Activated naive CD8-positive, alpha-beta T cell treated with anti-CD3 and anti-CD28 coated beads for 36 hours (primary cell): Measurements from ENCODE around the gene FAF1. TPM values are rescaled to one million over a fixed set of nuclear protein-coding genes. Genes with fewer than 3 reads are reported as not detected.

Source experiments
- DNase-seq: peaks from one replicate; pipeline ENCODE4 v3.0.0; 2021
- H3K27ac Mint-ChIP-seq: one replicate; pipeline ENCODE4 v1.8.0; 2022; ENCODE audit warnings: mild to moderate bottlenecking, moderate library complexity, mixed read lengths
- H3K27me3 Mint-ChIP-seq: one replicate; pipeline ENCODE4 v1.8.0; 2022; ENCODE audit warnings: mild to moderate bottlenecking, mixed read lengths
- H3K36me3 Mint-ChIP-seq: one replicate; pipeline ENCODE4 v1.8.0; 2021; ENCODE audit warnings: mild to moderate bottlenecking, mixed read lengths
- H3K4me1 Mint-ChIP-seq: one replicate; pipeline ENCODE4 v1.8.0; 2021; ENCODE audit warnings: mixed read lengths
- H3K4me3 Mint-ChIP-seq: one replicate; pipeline ENCODE4 v1.8.0; 2022; ENCODE audit warnings: mild to moderate bottlenecking, moderate library complexity, mixed read lengths
- H3K9me3 Mint-ChIP-seq: one replicate; pipeline ENCODE4 v1.8.0; 2022; ENCODE audit warnings: mixed read lengths
- total RNA-seq, 2 experiments: library from RNA; stranded (reverse); gene quantifications; one replicate each; pipeline ENCODE4 v1.2.3, GENCODE V29; 2021

Gene FAF1
- total RNA-seq, 2 experiments from 2014 or later = 83.7 to 88.5 TPM

DNA sequence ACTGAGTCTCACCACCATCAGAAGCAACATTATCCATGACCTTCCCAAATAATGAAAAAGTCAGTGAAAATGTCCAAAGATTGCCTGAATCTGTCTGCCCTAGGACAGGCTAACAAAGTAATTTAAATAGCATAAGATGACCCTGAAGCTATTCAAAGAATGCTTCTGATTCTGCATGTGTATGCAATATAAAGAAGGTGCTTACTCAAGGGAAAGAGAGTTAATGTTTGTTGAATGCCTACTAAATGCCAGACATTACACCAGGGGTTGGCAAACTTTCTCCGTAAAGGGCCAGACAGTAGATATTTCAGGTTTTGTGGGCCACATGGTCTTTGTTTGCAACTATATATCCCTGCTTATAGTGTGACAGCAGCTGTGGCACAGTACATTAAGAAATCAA lies 314.9 kb downstream of the FAF1 start:
- no peaks in the 10 kb centered on the region for H3K4me1 Mint-ChIP-seq
- no peaks in the 10 kb centered on the region for H3K9me3 Mint-ChIP-seq
- H3K4me3 Mint-ChIP-seq = no peak overlapping the region
- peaks cover 12% of the 10 kb centered on the region for H3K36me3 Mint-ChIP-seq
- no peak overlapping the region for H3K27ac Mint-ChIP-seq
- no peaks in the 10 kb centered on the region for H3K27me3 Mint-ChIP-seq
- no peak for DNase-seq

GRCh38 chr1:50644447-50645105 lies 315.5 kb downstream of the FAF1 start:
- Mint-ChIP-seq H3K9me3 (no peaks in the 10 kb centered on the region), H3K27me3 (no peaks in the 10 kb centered on the region), H3K4me1 (no peaks in the 10 kb centered on the region), H3K36me3 (peaks cover 10% of the 10 kb centered on the region), H3K4me3 (no peak overlapping the region), H3K27ac (no peak overlapping the region)
- DNase-seq = no peak

DNA sequence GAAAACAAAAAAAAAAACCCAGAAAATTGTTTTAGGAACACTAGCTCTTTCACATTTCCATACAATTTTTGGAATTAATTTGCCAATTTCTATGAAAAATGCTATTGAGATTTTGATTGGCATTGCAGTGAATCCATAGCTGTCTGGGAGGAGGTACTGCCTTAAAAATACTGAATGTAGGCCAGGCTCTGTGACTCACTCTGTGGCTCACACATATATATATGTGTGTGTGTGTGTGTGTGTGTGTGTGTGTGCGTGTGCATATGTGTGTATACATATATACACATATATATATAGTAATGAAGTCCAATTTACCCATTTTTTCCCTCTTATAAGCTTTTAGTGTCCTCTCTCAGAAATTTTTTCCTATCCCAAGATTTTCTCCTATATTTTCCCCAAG lies 322.6 kb downstream of the FAF1 start:
- Mint-ChIP-seq H3K9me3 (no peaks in the 10 kb centered on the region), H3K36me3 (peaks cover 7% of the 10 kb centered on the region), H3K27me3 (no peaks in the 10 kb centered on the region), H3K4me1 (peaks cover 2% of the 10 kb centered on the region), H3K27ac (no peak overlapping the region), H3K4me3 (no peak overlapping the region)
- no peak for DNase-seq

DNA sequence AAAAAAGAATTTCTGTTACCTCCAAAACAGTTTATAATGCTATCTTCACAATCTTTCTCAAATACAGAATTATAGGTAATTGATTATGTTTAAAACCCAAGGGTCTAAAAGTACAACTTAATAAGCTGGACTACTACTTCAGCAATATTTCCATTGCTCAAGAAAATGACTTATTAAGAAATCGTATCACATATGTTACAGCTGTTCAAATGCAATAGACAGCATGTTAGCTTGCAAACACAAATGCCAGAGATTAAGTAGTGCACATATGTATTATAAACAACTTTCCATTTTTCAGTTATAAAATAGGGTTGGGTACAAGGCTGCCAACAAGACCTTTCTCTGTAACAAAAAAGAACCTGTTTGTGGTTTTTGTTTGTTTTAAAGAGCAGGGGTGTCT lies 325.8 kb downstream of the FAF1 start:
- peaks cover 2% of the 10 kb centered on the region for H3K4me1 Mint-ChIP-seq
- H3K36me3 Mint-ChIP-seq = peaks cover 5% of the 10 kb centered on the region
- no peak for DNase-seq

GRCh38 chr1:50633465-50633864 lies 326.6 kb downstream of the FAF1 start:
- no peaks in the 10 kb centered on the region for H3K27me3 Mint-ChIP-seq
- H3K27ac Mint-ChIP-seq = no peak overlapping the region
- H3K36me3 Mint-ChIP-seq = peaks cover 5% of the 10 kb centered on the region
- no peak overlapping the region for H3K4me3 Mint-ChIP-seq
- H3K9me3 Mint-ChIP-seq = no peaks in the 10 kb centered on the region
- no peak for DNase-seq
- H3K4me1 Mint-ChIP-seq = peaks cover 2% of the 10 kb centered on the region

More for the DNA sequence above, 325.8 kb downstream of the FAF1 start:
- H3K4me3 Mint-ChIP-seq = no peak overlapping the region
- H3K9me3 Mint-ChIP-seq = no peaks in the 10 kb centered on the region
- no peaks in the 10 kb centered on the region for H3K27me3 Mint-ChIP-seq
- no peak overlapping the region for H3K27ac Mint-ChIP-seq

- DNase-seq = no peak
- Mint-ChIP-seq H3K4me1 (peaks cover 2% of the 10 kb centered on the region), H3K4me3 (no peak overlapping the region), H3K27me3 (no peaks in the 10 kb centered on the region), H3K9me3 (no peaks in the 10 kb centered on the region), H3K27ac (no peak overlapping the region), H3K36me3 (peaks cover 3% of the 10 kb centered on the region)
Observed at GRCh38 chr1:50631161-50631560, 328.9 kb downstream of the FAF1 start.

GRCh38 chr1:50622259-50622658 lies 337.8 kb downstream of the FAF1 start:
- H3K9me3 Mint-ChIP-seq = peaks cover 8% of the 10 kb centered on the region
- H3K27me3 Mint-ChIP-seq = no peaks in the 10 kb centered on the region
- DNase-seq = no peak
- H3K27ac Mint-ChIP-seq = no peak overlapping the region
- no peak overlapping the region for H3K4me3 Mint-ChIP-seq
- peaks cover 17% of the 10 kb centered on the region for H3K36me3 Mint-ChIP-seq
- no peaks in the 10 kb centered on the region for H3K4me1 Mint-ChIP-seq

DNA sequence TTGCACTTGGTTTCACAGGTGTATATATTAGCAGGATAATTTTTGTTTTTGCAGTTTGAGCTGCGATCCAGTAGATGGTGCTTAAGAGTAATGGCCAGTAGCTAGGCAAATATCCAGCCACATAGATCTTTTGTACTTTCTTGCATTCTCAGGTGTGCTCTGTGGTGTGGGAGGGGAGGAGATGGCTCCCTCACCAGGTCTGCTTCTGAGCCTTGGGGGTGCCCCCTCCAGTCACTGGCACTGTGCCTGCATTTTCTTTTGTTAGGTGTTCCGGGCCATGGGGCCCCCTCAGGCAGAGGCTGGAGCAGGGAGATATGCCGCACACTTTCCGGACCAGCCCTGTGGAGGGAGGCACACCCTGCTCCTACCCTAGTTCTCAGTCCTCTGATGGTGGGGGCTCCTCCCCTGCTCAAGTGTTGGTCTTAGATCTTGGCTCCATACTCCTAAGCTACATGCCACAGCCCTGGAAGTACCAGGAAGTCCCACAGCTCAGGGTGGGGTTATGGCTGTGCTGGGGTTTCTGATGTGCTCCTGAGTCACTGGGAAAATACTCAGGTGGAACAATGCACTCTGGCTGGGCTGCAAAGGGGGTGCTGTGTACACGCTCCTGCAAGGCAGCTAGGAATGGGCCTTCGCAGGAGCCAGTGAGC lies 339.3 kb downstream of the FAF1 start:
- DNase-seq = no peak
- H3K27ac Mint-ChIP-seq = no peak overlapping the region
- peaks cover 8% of the 10 kb centered on the region for H3K9me3 Mint-ChIP-seq
- peaks cover 20% of the 10 kb centered on the region for H3K36me3 Mint-ChIP-seq
- no peak overlapping the region for H3K4me3 Mint-ChIP-seq
- H3K27me3 Mint-ChIP-seq = no peaks in the 10 kb centered on the region
- no peaks in the 10 kb centered on the region for H3K4me1 Mint-ChIP-seq

GRCh38 chr1:50615036-50615750 lies 344.9 kb downstream of the FAF1 start:
- no peak overlapping the region for H3K4me3 Mint-ChIP-seq
- no peaks in the 10 kb centered on the region for H3K27me3 Mint-ChIP-seq
- H3K36me3 Mint-ChIP-seq = peaks cover 19% of the 10 kb centered on the region
- peaks cover 5% of the 10 kb centered on the region for H3K4me1 Mint-ChIP-seq
- no peak overlapping the region for H3K27ac Mint-ChIP-seq
- no peak for DNase-seq
- H3K9me3 Mint-ChIP-seq = peaks cover 5% of the 10 kb centered on the region

- peak; percentile 4 for DNase-seq
- Mint-ChIP-seq H3K4me1 (peaks cover 5% of the 10 kb centered on the region), H3K27me3 (no peaks in the 10 kb centered on the region), H3K27ac (no peak overlapping the region), H3K4me3 (peak overlapping the region; percentile 6), H3K9me3 (no peaks in the 10 kb centered on the region), H3K36me3 (peaks cover 9% of the 10 kb centered on the region)
Observed at GRCh38 chr1:50611675-50612074, 348.4 kb downstream of the FAF1 start.

DNA sequence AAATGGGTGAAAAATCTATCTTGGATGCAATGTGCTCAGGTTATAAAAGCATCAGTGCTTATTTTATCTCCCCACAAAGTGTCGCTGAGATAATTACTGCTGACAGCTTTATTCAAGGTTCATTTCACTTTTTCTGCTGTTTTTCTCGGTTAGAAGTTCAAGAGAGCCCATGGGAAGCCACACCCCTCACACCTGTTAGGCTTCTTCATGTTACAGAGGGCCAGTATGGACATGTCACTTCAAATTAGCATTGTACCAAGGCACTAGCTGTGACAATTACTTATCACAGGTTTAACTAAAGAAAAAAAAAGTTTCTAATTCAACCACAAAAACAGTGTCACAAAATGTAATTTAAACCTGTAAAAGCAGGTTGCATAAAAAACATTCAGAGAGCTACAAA lies 349.5 kb downstream of the FAF1 start:
- Mint-ChIP-seq H3K4me3 (no peak overlapping the region), H3K9me3 (no peaks in the 10 kb centered on the region), H3K27me3 (no peaks in the 10 kb centered on the region), H3K36me3 (peaks cover 6% of the 10 kb centered on the region), H3K27ac (no peak overlapping the region), H3K4me1 (peaks cover 5% of the 10 kb centered on the region)
- no peak for DNase-seq

DNA sequence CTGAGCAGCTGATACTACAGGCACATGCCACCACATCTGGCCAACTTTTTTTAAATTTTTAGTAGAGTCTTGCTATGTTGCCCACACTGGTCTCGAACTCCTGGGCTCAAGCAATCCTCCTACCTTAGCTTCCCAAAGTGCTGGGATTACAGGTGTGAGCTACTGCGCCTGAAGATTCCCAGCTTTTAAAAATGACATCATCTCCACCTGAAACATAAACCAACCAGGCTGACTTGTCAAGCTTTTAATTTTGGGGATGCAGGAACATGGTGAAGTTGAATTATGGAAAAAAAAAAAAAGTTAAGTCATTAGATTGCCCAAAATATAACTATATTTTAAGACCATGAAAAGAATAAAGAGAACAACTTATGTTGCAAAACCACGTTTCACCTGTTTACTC lies 350.6 kb downstream of the FAF1 start:
- no peak for DNase-seq
- no peaks in the 10 kb centered on the region for H3K27me3 Mint-ChIP-seq
- no peaks in the 10 kb centered on the region for H3K9me3 Mint-ChIP-seq
- H3K4me1 Mint-ChIP-seq = peaks cover 5% of the 10 kb centered on the region
- no peak overlapping the region for H3K27ac Mint-ChIP-seq
- no peak overlapping the region for H3K4me3 Mint-ChIP-seq
- H3K36me3 Mint-ChIP-seq = peaks cover 1% of the 10 kb centered on the region

DNA sequence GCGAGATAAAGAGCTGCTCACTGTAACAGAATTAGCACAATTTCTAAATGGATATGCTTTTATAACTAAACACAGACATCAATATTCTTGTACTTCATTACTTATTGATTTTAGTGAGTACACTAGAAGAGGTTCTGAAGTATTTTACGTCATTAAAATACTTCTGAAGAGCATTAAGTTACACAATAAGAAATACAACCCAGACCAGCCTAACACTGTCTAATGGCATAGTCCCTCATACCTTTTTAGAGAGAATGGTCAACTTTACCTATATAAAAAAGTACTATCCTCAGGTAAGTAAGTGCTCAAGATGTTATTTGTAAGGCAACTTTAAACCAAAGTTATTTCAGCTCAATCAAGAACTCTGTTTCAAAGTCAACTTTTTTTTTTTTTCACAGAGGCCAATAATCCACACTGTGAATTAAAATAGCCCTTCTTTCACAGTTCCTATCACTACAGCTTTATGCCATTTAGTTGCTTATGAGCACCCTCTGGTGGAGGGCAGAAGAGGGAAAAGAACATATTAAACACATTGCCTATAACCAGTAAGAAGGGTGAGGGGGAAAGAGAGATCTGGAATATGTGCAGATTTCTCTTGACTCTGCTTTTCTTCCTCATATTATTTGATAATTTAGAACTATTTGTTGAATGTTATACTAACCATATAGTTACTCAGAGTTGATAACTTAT lies 354.7 kb downstream of the FAF1 start:
- Mint-ChIP-seq H3K9me3 (no peaks in the 10 kb centered on the region), H3K4me1 (no peaks in the 10 kb centered on the region), H3K27me3 (no peaks in the 10 kb centered on the region), H3K36me3 (peaks cover 1% of the 10 kb centered on the region), H3K4me3 (no peak overlapping the region), H3K27ac (no peak overlapping the region)
- DNase-seq = no peak

DNA sequence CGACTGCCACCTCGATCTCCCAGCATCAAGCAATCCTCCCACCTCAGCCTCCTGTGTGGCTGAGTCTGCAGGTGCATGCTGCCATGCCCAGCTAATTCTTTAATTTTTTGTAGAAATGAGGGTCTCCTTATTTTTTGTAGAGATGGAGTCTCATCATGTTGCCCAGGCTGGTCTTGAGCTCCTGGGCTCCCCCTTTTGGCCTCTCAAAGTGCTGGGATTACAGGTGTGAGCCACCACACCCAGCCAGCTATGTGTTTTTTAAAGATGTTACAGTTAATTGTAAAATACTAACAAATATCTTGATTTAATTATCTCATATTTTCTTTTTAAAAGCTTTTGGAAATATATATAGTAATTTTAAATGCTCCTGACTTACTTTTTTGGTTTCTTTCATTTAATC lies 355.5 kb downstream of the FAF1 start:
- Mint-ChIP-seq H3K36me3 (no peaks in the 10 kb centered on the region), H3K27ac (no peak overlapping the region), H3K27me3 (no peaks in the 10 kb centered on the region), H3K9me3 (no peaks in the 10 kb centered on the region), H3K4me1 (no peaks in the 10 kb centered on the region), H3K4me3 (no peak overlapping the region)
- DNase-seq = no peak
